HL-60/S4 treated with retinoic acid at 250 ng/mL for 4 days and 3 days (cell line): ENCODE results near the gene NUP88.
"Not testable (repeated sequence)": the region's sequence is repeated elsewhere in the genome, so short reads cannot be mapped to it uniquely, and the experiment has no call there.

Source experiments
- in situ Hi-C: fragments of 300-500 bp; cut with MboI; formaldehyde crosslinking; loops from 2 replicates; pipeline ENCODE4 v1.7.0; 2022; ENCODE audit warnings: low sequenced_read_pairs

The NUP88 gene

DNA sequence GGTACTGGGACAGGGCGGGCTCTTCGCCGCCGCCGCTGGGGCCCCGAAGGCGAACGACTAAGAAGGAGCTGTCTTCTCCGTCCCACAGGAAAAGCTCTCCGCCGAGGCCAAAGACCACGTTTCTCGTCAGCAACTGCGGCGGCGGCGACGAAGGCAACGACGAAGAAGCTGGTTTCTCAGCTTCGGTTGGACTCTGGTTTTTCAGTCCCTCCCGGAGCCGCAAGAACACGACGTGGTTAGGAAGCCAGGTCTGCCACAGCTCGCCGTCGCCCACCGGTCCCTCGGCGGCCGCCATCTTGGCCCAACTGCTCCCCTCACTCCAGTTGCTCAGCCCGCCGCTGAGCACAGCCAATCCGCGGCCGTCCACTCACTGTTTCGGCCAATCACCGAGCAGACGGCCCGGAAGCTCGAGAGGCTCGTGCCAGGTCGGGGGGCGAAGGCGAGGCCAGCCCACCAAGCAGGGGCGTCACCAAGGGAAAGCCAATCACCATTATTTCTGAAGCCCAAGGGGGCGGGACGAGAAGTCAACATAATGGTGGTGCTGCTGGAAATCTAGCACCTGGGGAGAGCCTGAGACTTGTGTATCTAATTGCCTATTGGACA, at the start of gene NUP88:
NUP88 (minus strand) TSS at position 307 of the 603 bp plus-strand sequence; CDS start at position 295, 12 bp downstream.
- in situ Hi-C loops, result no loop called here

DNA sequence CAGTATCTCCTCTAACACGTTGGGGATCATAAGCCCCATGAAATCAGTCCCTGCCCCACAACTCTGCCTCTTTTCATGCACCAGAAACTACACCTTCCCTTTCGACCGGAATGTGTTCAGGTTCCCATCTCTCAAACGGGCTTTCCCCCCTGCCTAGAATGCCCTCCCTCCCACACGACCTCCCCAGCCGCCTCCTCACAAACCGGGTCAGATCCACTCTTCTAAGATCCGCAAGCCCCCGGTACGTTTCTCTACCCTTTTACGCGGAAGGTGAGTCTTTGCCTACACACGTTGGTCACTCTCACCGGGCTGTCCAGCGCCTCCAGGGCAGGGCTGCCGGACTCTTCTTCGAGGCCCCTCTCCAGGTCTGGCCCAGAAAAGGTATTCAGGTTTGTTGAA, 48.6 kb upstream of the NUP88 start:
- in situ Hi-C loops, result no loop called here

- in situ Hi-C loops, result no loop called here
Measured at GRCh38 chr17:5467416-5467815, 48.0 kb upstream of the NUP88 start.

DNA sequence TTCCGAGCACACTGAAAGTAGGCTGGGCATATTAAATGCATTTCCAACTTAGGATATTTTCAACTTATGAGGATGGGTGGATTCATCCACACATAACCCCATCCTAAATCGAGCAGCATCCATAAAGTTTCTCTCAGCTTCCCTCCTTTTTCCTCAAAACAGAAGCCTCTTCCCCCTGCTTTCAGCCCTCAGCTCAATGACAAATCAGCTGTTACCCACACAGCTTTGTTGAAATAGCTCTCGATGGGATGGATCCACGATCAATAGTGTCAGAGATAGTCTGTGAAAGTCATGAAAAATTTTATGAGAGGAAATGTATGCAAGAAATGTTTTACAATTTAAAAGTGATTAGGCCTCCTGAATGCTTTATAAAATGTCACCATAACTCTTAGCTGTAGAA, 46.8 kb upstream of the NUP88 start:
- in situ Hi-C loops, result no loop called here

DNA sequence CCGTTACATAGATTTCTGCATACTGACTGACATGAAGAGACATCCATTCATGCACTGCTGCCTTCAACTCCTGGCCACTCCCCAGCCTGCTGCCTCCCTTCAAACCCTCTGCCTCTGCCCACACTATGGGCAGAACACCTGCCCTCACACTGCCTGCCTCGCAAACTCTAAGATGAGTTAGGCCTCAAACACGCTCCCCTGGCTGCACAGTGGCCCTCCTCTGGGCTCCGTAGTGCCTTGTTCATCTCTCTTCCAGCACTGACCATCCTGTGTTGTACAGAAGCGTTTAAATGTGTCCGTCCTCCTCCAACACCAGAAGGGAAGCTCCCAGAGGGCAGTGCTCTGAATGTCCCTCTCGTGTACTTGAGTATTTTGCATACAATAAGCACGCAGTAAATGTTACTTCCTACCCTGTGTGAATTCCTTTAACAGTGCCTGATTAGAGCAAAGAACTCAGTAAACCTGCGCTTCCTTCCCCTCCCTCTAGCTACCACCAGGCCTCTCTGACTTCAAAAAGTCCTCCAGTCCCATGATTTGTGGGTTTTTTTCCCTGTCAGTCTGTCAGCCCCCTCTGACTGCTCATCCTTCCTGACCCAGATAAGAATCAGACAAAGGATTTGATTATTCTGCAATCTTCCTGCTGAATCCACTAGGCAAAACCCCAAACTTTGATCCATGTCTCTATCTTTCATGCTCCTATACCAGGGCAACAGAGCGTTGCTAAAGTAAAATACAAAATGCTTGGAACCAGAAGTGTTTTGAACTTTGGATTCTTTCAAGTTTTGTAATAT, 45.5 kb upstream of the NUP88 start:
- in situ Hi-C loops, result no loop called here

- in situ Hi-C loops, result no loop called here
Measured at GRCh38 chr17:5446786-5447185, 27.3 kb upstream of the NUP88 start.

DNA sequence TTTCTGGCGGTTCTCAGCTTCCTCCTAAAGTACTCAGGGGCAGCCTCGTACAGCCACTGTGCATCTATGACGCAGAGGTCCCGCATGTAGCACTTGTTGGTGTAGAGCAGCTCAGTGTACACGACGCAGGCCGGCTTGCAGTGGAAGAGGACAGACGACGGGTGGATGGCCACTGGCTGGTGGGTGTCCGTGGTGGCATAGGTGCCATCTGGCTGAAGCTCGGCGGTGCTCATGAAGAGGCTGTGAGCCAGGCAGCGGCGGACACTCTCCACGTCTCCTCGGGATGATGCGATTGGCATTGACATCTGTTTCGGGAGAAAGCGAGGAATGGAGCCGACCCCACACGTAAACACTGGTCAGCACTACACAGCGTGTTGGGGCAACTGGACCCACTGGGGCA, 24.7 kb upstream of the NUP88 start:
- in situ Hi-C loops, result no loop called here

DNA sequence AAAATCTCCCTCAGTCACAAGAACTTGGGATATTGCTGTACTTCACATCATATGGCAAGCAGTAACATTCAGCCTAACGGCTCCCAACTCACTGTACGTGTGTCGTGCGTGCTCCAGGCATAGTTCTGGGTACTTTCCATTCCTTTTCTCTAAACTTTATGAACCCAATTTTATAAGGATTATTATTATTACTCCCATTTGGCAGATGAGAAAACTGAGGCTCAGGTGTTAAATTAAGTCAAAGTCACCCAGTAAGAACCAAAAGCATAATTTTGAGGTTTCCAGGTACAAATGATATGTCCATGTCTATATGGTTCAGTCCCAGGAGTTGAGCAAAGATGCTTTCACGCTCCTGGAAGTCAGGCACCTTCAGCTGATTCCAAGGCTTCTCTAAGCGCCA, 24.3 kb upstream of the NUP88 start:
- in situ Hi-C loops, result no loop called here

- in situ Hi-C loops, result no loop called here
Measured at GRCh38 chr17:5439446-5439764, 19.9 kb upstream of the NUP88 start.

DNA sequence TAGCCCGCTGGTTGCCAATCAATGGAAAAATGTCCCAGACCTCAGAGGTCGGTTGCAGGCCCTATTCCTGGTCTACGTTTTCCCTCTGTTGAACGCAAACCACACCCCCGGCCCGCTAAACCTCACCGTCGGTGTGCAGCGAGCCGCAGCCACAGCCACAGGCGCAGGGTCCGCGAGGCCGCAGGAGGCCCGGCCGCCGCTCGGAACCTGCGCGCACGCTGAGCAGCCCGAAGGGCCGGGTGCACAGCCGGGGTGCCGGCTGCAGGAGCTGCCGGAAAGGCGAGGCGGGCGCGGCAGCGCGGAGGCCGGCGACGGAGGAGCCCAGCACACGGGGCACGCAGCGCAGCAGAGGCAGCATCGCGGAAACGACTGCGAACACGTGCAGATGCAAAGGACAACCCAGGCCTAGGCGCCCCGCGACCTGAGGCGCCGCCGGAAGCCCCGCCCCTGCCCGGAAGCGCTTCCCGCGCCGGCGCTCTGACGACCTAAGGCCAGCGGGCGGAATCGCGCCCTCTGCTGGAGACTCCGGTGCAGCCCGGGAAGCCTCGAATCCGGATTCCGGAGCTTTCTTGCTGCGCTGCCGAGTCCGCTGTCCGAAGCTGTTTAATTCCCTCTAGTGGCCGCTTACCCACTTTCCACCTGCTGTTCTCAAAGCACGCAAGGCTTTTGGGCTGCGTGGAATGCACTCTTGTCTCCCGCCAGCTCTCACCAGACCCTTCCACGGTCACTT, 19.4 kb upstream of the NUP88 start, which contains the start of gene C1QBP:
C1QBP (minus strand) TSS at position 440 of the 730 bp plus-strand sequence; CDS start at position 358, 82 bp downstream.
- in situ Hi-C loops, result no loop called here

GRCh38 chr17:5437721-5438317, 18.4 kb upstream of the NUP88 start:
- in situ Hi-C loops, result no loop called here

GRCh38 chr17:5435781-5436315, 16.4 kb upstream of the NUP88 start:
- in situ Hi-C loops, result not testable (repeated sequence)

GRCh38 chr17:5434984-5435383, 15.5 kb upstream of the NUP88 start:
- in situ Hi-C loops, result no loop called here

- in situ Hi-C loops, result no loop called here
Measured at GRCh38 chr17:5431949-5432556, 12.6 kb upstream of the NUP88 start.

- in situ Hi-C loops, result not testable (repeated sequence)
Measured at GRCh38 chr17:5431234-5431633, 11.8 kb upstream of the NUP88 start.

DNA sequence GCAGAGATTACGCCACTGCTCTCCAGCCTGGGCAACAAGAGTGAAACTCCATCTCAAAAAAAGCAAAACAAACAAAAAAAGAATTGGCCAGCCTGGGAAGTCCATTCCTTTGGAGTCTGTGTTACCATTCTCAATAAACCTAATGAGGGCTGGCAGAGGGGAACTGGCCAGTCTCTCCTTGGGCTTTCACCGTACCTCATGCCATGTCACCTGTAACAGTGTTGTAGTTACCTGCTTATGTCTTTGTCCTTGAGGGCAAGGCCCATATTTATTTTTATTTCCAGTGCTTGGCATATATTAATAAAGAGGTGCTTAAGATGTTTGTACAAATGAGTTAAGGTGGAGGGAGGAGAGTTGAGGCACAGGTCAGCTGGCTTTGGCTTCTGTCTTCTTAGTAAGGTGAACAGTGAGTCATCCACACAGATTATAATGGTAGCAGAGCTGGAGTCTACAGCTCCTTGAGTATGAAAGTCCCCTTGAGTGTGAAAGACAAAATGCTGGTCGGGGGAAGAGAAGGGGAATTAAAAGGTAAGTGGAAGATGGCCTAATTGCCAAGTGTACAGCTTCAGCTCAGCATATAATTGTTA, 11.0 kb upstream of the NUP88 start:
- in situ Hi-C loops, result no loop called here

DNA sequence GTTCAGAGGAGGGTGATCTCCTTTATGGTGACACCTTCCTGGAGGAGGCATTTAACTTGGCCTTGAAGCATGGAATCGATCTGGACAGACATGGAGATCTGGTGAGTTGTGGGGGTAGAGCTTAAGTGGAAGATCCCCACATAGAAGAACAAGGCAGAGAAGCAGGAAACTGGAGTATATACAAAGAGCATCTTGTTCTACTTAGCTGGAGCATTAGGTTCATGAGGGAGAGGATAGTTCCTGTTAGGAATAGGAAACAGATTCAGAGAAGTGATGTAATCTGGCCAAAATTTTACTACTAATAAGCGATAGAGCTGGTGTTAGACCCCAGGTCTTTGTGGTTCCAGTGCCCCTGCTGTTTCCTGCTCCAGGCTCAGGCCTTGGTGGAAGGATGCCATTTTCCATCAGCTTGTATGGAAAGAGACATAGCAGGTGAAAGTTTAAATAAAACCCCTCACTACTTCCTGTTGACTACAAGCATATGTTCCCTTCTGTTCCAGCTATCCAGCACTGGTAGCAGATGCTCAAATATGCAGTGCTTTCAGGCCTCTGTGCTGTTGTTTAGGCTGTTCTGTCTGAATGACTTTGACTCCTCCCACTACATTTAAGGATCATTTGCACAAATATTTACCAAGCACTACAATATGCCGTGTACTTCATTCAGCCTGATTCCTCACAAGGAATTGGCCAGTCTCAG, 9.9 kb upstream of the NUP88 start:
- in situ Hi-C loops, result no loop called here

DNA sequence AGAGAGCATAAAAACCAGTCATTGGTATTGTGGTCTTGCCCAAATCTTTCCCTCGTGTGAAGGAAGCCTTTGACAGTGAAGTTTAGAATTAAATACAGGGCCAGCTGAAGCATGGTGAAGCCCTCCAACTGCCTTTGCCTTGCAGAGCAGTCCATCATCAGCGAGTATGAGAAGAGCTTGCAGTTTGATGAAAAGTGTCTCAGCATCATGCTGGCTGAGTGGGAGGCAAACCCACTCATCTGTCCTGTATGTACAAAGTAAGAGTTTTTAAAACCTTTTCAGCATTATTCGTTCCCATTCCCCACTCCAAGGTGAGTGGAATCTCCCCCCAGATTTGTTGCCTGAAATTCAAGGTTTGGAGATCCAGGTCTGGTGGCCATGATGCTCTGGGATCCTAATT, 6.4 kb upstream of the NUP88 start:
- in situ Hi-C loops, result no loop called here

GRCh38 chr17:5424909-5425308, 5.4 kb upstream of the NUP88 start:
- in situ Hi-C loops, result no loop called here

- in situ Hi-C loops, result no loop called here
Measured at GRCh38 chr17:5422505-5422904, 3.0 kb upstream of the NUP88 start.
